NCI-H1417 treated with DMSO at 0.1 percent for 48 hours (cell line): ENCODE measurements around the gene ZNF182.
"Not testable (repeated sequence)": the region's sequence is repeated elsewhere in the genome, so short reads cannot be mapped to it uniquely, and the experiment has no call there.

Source experiments
- DNase-seq: peaks from one replicate; lab custom pipeline; 2025; lab: John Stamatoyannopoulos, UW

ZNF182 gene

DNA sequence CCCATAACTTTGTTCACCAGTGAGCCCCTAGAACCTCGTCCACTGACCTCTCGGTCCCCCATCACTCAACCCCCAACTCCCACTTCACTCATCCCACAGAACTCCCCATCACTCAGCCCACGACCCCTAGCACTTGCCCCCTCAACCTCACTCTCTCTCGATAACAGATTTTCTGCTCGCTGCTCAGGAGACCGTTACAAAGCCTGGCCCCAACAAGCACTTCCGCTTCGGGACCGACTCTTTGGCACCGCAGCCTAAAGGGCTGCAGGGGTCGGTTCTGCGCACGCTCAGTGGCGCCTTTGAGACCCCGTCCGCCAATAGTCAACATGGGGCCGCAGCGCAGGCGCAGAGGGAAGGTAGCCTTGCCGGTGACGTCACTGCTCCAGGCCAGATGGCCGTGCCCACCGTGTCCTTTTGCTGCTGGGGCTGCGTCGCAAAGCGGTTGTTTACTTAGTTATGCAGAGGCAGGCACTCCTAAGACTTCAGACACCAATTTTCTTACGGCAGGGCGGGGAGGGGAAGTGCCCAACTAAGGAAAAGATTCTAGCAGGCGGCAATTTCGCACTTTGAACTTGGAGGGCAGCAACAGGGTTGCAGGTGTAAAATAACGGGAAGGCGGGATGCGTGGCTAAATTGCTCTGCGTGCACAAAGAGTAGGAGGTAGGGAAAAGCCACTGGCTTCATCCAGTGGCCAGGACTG, at the start of gene ZNF182:
Gene ZNF182 (minus strand): TSS at position 232 of the 700 bp plus-strand sequence. CDS start 1,380 bp downstream, outside the sequence.
- peak; percentile 78 for DNase-seq

DNA sequence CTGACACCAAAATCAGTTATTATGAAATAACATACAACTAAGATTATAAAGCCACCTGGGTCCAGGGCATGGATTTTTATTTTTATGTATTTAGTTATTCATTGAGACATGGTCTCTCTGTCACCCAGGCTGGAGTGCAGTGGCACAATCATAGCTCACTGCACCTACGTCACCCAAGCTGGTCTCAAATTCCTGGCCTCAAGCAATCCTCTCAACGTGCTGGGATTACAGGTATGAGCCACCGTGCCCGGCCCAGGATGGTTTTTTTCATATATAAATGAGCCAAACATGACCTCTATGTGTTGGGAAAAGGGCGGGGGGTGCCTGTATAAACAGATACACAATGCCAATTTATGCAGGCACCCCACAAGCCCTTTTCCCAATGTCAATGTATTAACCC, 43.1 kb upstream of the ZNF182 start:
- no peak for DNase-seq

DNA sequence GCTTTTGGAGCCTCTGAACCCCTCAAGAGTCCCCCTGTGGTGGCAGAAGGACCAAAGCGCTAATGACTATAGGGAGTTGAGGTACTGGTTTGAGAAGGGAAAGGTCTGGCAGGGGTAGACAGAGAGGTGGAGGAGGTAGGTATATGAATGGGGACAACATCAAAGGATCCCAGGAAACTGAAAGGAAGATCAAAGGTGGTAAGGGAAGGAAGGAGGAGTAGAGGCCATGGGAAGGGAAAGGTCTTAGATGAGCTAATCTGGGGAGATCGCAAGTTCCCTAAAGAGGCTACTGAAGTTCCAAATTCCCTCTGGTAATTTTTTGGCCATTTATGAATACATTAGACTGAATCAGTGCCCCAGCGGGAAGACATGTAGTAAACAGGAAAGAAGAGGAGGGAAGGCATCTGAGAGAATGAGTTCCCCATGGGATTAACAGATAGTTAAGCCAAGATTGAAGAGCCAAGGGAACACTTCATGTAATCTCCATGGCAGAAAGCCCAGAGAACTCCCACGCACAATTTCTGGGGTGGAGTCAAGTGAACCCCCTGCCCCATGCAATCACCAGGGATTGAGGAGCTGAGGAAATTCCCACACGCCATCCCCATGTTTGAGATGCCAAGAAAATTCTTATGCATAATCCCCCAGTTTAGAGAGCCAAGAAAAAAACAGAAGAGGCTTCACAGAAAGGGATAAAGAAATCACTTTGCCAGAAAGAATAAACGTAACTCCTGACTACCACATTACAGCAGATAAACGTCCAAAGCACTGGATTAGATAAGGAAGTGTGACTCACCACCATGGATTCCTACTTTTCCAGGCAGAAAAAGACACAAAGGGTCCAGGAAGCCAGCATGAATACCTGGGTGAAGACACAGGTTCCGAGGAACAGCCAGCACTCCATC, 41.9 kb upstream of the ZNF182 start:
- no peak for DNase-seq

DNA sequence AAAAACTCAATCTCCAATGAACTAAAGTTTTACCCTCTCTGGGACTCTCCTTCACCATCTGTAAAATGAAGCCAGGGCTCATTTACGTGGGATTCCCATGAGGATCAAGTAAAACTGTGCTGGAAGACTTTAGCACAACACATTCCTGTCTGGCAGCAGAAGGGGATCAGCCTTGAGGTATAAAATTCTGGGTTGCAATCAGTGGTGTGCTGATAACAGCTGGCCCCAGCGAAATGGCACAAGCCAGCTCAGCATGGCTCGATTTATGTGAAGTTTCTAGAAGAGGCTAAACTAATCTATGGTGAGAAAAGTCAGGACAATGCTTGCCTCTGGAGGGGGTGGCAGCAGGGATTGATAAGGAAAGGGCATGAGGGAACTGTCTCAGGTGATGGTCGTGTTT, 39.3 kb upstream of the ZNF182 start:
- DNase-seq, result no peak

DNA sequence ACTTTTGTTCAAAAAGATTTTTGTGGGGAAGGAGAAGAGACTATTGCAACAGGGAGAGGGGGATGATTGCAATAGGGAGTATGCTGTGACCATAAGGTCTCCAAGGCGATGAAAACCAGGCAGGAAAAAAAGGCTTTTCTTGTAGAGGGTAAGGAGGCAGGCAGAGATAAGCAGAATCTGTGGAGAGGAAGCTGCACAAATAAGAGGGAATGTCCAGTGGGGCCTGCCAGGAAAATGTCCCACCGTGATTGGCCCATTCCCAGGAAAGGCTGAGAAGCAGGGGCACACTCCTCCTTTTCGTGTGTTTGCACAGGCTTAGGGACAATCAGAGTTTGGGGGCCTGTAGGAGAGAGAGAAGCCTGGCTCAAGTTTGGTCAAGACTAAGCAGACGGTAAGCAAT, 32.1 kb upstream of the ZNF182 start:
- no peak for DNase-seq

DNA sequence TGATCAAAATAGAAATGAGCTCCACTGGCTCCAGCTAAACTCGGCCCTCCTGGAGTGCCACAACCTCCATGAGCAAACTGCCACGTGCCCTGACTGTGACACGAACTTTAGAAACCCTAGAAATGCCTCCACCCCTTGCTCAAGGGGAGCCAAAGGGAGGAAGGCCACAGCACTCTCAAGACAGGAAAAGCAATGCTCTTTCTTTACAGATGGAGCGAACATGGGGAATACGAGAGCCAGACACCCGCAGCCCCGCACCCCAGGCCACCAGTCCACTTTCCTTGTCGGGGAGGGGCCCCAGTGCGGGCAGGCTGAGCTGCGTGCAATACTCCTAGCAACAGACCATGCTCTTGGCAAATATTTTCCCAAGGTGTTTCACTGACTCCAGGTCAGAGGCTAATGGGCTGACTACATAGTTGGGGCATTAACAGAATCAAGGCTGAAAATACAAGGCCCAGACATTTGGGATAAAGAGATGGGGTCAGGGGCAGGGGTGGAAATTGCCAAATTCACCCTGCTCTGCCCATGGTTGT, 26.9 kb upstream of the ZNF182 start:
- DNase-seq, result not testable (repeated sequence)

DNA sequence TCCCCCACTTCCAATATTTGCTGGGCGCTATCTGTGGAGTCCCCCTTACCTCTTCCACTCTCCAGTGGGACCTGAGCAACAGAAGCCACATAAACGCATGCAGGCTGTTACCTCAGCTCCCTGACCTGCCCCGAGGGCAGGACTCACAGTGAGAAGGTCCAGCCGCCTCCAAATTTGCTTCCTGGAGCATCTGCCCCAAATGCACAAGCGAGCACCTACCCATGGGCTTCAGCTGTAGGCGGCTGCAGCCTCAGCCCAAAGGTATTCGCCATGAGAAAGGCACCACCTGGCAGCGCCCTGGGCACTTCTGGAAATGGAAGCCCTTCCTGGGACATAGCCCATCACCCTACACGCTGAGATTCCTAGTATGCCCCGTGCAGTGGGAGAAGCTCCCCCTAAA, 26.4 kb upstream of the ZNF182 start:
- no peak for DNase-seq

DNA sequence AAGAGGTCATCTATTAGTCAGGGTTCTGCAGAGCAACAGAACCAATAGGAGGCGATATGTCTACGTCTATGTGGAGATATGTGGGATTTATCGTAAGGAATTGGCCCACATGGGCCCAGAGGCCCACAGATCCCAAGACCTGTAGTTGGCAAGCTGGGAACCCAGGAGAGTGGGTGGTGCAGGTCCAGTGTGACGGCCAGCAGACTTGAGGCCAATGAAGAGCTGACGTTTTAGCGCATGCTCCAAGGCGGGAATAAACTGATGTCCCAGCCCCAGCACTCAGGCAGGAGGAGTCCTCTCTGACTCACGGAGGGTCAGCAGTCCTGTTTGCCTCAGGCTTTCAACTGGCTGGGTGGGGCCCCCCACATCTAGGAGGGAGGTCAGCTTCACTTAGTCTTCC, 24.3 kb upstream of the ZNF182 start:
- DNase-seq, result no peak

DNA sequence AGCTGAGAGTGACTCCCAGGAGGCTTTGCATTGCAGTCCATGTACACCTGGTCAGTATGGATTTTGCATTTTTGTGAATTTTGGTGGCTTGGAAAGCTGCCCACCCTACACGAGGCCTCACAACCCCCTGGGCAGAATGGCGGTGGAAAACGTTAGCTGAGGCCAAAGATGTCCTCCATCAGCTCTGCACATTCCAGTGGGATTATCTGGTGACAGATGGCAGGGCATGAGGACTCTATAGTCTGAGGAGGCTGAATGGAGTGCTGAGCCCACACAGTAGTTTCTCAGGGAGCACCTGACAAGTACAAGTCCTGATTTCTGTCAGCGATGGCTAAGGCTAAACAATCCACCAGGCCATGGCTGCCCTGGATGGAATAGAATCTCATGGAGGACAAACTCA, 23.8 kb upstream of the ZNF182 start:
- DNase-seq, result not testable (repeated sequence)

DNA sequence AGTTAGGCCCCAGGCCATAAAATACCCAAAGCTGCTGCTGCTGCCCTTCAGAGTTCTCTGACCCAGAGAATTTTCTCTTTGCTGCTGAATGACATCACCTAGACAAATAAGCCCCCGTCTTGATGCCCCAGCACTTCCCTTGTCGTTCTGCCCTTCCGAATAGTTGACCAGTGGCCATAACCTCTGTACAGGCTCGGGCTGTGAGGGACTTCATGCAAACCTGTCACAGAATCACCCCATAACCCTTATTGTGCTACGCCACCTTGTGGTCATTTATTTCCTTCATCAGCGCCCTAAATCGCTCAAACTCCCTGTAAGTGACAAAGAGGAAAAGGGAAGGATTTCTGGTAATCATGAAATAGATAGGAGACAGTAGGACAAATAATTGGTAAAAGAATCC, 21.8 kb upstream of the ZNF182 start:
- DNase-seq, result peak; percentile 64

DNA sequence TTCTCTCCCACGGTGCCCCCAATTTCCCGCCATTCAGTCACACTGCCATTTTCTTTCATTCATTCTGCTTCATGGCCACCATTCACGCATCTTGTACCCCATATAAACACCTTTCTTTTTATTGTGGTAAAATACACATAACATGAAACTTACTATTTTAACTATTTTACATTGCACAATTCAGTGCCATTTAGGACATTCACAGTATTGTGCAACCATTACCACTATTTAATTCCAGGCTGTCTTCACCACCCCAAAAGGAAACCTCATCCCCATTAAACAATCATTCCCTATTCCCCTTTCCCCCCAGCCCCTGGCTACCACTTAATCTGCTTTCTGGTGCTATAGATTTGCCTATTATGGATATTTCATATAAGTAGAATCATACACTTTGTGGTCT, 18.9 kb upstream of the ZNF182 start:
- no peak for DNase-seq

DNA sequence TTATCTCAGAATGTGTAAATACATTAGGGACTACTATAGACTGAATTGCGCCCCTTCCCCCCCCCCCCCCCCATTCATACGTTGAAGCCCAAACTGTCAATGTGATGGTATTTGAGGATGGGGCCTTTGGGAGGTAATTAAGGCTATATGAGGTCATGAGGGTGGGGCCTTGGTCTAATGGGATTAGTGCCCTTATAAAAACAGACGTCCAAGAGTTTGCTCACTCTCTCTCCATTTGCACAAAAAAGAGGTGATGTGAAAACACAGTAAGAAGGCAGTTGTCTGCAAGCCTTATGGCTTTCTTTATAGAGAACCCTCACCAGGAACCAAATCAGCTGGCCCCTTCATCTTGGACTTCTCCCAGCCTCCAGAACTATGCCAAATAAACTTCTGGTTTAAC, 18.3 kb upstream of the ZNF182 start:
- no peak for DNase-seq

DNA sequence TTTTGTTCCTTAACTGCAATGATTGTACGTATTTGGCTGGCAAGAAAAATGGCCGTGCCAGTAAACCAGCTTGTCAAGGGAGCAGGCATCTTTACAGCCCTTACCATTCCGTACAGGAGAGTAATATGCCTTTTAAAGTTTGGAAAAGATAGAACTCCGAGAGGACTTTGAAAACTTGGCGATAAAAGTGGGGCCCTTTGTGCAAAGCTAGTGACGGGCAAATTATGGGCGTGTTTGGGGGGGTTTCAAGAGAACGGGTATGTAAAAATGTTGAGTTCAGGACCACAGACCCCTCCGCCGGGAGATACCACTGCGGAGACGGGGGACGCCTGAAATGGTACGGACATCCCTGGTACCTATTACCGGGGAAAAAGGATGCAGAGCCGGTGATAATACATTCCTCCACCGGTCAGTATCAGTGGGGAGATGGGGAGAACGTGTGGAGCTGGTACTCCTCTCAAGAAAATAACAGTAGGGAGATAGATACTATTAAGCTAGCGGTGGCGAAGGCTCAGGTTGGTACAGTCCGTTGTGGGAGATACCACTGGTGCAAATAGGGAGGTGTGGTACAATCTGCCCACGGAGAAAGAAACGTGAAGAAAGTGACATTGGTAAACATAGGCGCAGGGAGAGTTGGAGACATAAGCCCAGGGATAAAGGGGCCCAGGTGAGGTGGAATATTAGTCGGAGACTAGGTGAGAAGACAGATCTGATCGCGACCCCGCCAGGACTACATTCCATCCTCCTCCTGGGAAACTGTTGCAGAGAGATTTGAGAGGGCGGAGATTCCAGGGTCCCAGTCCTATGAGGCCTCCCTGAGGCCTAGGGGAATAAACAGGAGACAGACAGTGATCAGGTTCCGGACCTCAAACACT, 17.5 kb upstream of the ZNF182 start:
- DNase-seq, result peak; percentile 89

DNA sequence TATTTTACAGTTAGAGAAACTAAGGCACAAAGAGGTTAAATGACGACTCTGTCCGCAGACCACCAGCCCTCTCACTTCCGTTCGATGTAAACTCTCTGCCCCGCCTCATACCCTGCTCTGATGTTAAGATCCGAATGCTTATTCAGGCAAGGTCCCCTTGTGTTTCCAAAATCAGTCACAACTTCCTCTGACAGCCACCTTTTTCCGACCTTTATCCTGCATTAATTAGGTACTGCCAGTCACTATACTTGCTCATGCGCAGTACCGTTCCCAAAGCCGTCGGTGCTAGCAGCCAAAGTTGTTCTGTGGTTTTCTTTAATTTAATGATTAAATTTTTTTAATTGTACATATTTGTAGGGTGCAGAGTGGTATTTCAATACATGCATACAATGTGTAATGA, 16.7 kb upstream of the ZNF182 start:
- not testable (repeated sequence) for DNase-seq

DNA sequence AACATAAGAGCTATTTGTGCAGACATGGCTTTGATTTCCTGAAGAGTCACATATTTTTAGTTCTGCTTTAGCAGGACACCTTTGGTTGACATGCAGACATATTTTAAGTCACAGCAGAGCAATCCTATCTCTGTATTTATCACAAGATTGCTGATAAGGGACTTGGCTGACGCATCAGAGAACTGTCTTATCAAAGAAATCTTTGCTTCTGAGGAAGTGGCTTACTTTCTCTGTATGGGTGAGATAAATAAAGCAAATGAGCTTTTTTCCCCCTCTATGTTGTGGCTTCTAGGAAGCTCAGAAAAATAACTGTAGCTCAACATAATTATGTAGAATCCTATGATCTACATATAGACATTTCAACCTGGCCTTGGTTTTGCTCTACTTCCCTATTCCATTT, 16.1 kb upstream of the ZNF182 start:
- DNase-seq, result not testable (repeated sequence)

DNA sequence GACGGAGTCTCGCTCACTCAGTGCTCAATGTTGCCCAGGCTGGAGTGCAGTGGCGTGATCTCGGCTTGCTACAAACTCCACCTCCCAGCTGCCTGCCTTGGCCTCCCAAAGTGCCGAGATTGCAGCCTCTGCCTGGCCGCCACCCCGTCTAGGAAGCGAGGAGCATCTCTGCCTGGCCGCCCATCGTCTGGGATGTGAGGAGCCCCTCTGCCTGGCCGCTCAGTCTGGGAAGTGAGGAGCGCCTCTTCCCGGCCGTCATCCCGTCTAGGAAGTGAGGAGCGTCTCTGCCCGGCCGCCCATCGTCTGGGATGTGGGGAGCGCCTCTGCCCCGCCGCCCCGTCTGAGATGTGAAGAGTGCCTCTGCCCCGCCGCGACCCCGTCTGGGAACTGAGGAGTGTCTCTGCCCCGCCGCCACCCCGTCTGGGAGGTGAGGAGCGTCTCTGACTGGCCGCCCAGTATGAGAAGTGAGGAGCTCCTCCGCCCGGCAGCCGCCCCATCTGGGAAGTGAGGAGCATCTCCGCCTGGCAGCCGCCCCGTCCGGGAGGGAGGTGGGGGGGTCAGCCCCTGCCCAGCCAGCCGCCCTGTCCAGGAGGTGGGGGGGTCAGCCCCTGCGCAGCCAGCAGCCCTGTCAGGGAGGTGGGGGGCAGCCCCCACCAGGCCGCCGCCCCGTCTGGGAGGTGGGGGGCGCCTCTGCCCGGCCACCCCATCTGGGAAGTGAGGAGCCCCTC, 13.0 kb upstream of the ZNF182 start:
- not testable (repeated sequence) for DNase-seq

DNA sequence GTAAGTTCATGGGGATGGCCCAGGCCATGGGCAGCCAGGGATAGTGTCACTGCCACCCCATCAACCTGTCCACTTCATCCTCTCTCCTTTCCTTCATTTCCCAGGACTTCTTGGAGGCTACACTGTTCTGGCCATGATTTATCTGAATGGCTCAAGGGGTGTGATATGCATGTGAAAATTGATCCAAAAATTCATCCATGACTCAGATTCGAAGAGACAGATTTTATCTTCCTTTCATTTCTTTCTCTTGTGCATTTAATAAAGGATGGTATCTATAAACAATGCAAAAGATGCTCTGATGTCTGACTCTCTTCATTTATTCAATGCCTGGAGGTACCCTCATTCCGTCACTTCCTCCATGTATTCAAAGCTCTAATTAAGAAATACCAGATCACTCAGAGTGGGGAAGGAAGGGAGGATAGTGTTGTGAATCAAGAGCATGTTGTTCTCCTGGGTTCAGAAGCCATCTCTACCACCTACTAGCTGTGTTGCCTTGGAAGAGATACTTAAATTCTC, 5.7 kb upstream of the ZNF182 start:
- not testable (repeated sequence) for DNase-seq

DNA sequence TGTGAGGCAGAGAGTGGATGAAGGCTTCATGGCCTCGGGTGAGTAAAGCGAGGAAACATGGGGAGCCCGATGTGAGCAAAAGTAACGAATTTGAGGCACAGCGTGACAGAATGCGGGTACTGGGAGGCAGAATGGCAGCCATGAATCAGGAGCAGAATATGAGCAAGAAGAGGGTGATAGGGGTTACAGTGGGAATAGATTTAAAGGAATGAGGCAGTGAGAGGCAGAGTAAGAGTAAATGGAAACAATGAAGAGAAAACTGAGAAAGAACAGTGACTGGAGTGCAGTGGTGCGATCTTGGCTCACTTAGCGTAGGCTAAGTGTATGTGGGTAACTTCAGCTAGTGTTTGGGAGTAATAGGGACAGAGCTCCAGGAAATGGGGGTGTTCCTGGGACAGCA, 2.9 kb upstream of the ZNF182 start, which contains the start of gene SPACA5:
Gene SPACA5 (plus strand): TSS at position 301 of the 400 bp plus-strand sequence. CDS start 815 bp downstream, outside the sequence.
- not testable (repeated sequence) for DNase-seq

DNA sequence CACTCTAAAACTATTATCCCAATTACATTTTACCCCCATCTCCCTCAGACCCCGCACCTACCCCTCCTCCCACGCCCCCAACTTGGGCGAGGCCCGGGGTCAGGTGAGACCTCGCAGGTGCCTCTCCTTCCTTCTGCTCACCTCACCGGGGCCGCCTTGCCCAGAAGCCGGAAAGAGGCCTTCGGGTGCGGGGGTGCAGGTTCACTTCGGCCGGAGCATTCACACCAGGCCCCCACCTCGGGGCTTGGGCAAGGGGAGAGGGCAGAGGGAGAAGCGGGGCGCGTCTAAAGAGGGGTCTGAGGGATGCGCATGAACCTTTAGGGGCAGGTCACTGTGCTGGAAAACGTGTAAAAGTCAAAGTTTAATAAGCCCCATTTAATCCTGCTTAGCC, 427 bp downstream of the ZNF182 start:
- DNase-seq, result no peak

DNA sequence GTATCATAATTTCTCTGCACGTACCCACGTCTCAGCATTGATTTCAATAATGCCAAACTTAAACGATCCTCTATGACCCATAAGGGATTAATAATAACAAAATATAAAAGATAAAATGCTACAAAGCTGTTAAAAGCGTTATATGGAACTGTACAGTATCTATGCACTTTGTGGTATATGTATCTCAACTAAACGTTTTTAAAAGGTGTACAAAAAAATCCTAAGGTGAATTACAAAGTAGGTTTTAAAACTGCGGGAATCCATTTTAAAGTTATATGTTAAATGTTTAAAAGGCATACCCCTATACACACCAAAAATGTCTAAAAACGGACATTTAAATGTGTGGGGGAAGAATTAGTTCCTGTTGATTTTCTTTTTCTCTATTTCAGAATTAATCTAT, 860 bp downstream of the ZNF182 start:
- DNase-seq, result no peak

DNA sequence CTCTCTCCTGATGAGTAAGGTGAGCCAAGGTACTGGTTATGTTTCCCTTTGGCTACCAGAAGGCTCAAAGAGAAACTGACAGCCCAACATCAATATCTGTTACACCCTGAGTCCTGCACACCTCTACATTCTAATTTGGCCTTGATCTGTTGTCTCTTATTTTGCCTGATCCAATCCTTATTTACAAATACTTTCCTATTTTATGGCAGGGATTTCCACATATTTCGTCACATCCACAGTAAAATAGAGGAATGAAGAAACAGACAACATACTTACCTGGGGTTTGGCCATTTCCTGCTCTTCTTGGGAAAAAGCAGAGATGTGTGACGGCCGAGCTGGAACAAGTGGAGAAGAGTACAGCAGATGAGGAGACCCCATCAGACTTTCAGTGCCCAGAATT, 1.5 kb downstream of the ZNF182 start:
- no peak for DNase-seq
